HG03108 (cell line): ENCODE data around the gene ABCB7.
"Not testable (repeated sequence)": the region's sequence is repeated elsewhere in the genome, so short reads cannot be mapped to it uniquely, and the experiment has no call there.

Experiments
- ATAC-seq: cut with Tn5 transposase; IDR thresholded peaks from one replicate; pipeline ENCODE4 v1.9.1; 2021; ENCODE audit warnings: moderate library complexity; ENCODE audit not compliant: unreplicated experiment

The ABCB7 gene

DNA sequence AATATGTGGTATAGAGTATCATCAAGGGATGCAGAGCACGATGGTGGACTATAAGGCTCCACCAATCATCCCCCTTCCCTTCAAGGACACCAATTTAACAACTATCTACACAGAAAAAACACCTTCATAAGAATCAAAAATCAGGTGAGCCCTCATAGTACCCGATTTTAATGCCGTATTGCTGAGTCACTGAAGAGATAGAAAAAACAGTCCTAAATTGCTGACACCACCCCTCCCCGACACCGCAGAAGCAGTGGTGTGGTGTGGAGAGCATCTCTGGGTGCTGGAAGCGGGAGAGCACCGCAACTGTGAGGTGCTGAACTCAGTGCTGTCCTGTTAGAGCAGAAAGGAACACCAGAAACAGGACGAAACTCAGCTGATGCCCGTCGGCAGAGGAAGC, 49.3 kb downstream of the ABCB7 start:
- no peak for ATAC-seq

DNA sequence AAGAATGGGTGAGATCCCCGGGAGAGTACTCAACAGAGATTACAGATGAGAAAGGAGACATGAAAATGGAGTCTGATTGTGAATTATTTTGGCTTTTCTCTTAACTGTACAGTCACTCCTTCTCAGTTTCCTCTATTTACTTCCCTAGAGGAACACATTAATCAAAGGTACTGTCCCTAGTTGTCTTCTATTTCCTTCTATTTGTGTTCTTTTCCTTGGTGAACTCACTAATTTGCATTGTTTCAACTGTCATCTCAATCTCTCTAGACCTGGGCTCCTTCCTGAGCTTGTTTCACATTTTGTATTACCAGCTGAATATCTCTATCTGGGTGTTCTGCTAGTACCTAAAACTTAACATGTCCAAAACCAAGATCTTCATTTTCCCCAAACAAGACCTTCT, 59.8 kb downstream of the ABCB7 start:
- no peak for ATAC-seq

DNA sequence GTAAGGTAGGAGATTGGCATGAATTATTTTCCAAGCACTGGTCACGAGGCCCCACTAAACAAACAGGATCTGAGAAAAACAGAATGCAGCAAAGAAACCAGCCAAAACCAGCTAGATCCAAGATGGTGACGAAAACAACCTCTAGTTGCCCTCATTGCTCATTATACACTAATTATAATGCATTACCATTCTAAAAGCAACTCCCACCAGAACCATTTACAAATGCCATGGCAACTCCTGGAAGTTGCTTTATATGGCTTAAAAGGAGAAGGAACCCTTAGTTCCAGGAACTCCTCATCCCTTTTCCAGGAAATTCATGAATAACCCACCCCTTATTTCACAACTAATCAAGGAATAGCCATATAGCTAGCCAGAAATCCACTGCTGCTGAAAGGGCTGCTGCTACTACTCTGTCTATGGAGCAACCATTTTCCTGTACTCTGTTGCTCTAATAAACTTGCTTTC, 69.3 kb downstream of the ABCB7 start:
- ATAC-seq: no peak

DNA sequence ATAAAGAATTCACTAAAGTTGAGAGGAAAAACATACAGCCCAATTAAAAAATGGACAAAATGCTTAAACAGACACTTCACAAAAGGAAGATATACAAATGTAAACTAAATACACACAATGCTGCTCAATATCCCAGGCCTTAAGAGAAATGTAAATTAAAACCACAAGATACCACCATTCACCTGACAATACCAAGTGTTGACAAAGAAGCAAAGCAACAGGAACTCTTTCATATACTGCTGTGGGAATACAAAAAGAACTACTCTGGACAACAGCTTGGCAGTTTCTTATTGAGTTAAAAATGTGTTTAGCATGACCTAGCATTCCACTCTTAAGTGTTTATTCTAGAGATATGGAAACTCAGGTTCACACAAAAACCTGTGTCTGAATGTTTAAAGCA, 71.3 kb downstream of the ABCB7 start:
- no peak for ATAC-seq

DNA sequence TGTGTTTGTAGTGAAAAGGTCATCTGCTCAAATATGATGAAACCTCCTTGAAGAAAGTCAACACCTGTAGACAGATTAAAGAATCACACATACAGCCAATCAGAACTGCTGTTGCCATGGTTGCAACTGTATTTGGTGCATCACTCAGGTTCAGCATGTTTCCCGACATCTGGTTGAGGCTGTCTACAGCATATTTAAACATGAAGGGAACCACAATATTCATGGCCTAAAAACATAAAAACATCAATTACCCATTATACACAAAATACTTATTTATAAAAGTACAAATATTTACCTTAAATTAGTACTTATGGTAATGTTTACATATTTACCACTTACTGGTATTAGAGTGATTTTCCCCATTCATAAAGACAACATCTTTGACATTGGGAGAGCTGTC, 79.7 kb downstream of the ABCB7 start:
- no peak for ATAC-seq

DNA sequence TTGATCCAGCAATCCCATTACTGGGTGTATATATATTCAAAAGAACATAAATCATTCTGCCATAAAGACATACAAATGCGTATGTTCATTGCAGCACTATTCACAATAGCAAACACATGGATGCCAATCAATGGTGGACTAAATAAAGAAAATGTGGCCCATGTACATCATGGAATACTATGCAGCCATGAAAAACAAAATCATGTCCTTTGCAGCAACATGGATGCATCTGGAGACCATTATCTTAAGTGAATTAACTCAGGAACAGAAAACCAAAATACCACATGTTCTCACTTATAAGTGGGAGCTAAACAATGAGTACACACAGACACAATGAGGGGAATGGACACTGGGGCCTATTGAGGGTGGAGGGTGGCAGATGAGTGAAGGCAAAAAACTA, 81.6 kb downstream of the ABCB7 start:
- ATAC-seq: no peak

DNA sequence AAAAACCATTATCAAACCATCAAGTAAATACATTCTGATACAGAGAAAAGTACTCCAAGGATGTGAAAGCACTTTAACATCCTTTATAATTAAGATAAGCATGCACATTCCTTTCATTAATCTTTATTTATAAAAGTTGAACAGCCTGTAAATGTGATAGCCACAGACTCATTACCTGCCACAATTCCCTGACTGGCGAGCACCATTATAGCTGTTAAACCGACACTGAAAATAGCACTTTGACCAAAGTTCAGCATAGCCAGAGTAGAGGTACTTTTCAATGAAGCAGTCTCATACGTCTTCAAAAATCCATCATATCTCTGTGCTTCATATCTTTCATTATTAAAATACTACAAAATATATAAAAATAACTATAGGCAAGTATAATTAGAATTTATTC, 84.7 kb downstream of the ABCB7 start:
- no peak for ATAC-seq

DNA sequence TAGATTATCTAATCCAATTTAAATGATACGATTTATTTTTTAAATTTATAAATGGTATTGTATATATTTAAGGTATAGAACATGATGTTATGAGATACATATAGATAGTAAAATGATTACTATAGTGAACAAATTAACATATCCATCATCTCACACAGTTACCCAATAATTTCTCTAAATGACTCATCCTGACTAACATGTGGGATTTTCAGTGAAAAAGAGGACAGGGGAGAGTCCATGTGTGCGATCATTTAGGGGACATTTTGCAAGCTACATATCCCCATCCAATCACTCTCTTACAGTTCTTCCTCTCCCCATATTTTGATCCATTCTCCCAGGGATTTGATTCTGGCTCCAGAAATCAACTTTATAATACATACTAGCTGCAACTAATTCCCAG, 88.2 kb downstream of the ABCB7 start:
- ATAC-seq: no peak

DNA sequence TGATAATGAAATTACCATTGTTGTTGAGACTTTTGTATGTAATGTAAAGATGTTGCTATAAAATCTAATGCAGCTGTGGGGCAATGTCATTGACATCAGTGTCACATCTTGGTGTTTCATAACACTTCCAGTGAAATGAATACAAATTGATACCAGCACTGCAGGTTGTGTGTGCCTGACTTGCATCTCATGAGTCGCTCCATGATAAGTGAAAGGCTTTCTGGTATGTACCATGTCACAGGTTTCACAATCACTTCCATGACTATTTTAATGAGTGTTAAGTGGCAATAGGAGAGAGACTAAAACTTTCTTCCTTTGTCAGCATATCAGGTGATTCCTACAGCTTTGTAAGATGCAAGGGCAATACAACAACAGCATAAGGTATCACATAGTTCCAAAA, 94.4 kb downstream of the ABCB7 start:
- no peak for ATAC-seq

DNA sequence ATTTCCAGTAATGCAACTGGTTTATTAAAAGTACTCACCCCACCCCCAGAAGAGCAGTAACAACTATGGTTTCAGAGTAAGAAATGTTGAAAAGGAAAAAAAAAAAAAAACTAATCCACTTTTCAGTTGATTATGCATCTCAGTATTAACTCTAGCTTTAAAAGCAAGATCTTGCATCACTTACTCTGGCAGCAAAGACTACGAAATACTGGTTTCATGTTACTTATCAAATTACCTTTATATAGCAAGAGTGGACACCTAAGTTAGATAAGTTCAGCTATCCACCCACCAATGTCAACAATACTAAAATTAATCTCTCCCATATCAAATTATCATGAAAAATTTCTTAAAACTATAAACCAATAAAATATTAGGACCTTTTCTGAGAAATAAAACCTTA, 105.0 kb downstream of the ABCB7 start:
- no peak for ATAC-seq

DNA sequence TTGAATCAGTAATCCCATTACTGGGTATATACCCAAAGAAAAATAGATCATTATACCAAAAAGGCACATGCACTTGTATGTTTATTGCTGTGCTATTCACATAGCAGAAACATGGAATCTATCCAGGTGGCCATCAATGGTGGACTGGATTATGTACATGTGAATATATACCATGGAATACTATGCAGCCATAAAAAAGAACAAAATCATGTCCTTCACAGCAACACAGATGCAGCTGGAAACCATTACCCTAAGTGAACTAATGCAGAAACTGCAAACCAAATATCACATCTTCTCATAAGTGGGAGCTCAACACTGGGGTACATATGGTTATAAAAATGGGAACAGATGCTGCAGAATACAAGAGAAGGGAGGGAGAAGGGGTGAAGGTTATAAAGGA, 110.7 kb downstream of the ABCB7 start:
- ATAC-seq: no peak

DNA sequence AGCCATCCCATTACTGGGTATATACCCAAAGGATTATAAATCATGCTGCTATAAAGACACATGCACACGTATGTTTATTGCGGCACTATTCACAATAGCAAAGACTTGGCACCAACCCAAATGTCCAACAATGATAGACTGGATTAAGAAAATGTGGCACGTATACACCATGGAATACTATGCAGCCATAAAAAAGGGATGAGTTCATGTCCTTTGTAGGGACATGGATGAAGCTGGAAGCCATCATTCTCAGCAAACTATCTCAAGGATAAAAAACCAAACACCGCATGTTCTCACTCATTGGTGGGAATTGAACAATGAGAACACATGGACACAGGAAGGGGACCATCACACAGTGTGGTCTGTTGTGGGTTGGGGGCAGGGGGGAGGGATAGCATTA, 111.9 kb downstream of the ABCB7 start:
- ATAC-seq: not testable (repeated sequence)

DNA sequence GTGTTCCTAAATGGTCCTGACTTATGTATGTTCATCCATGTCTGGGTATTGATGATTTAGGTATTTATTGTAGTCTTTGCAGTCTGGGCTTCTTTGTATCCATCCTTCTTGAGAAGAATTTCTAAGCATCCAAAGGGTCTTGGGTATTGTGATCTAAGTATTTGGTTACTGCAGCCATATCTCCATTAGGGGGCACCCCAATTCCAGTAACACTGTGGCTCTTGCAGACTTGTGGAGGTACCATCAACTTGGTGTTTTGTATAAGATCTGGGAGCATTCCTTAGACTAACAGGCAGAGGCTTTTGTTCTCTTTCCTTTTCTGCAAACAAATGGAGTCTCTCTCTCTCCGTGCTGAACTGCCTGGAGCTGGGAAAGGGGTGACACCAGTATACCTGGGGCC, 117.2 kb downstream of the ABCB7 start:
- no peak for ATAC-seq
